C4-2B (cell line): Measurements from ENCODE around the gene PTCH1.

ENCODE experiments used
- CTCF ChIP-seq: fragments of 450-650 bp; conservative IDR thresholded peaks from 2 replicates; pipeline ENCODE4 v1.5.1; 2017; ENCODE audit warnings: mild to moderate bottlenecking
- ZFX ChIP-seq: fragments of 450-650 bp; IDR thresholded peaks from 2 replicates; pipeline ENCODE4 v1.6.1; 2017

- no peak for TF ChIP-seq CTCF
- no peak for TF ChIP-seq ZFX
These were observed 1.0 kb upstream of the PTCH1 start for GRCh38 chr9:95517559-95518425.
